Activated CD8-positive, alpha-beta memory T cell treated with anti-CD3 and anti-CD28 coated beads, Interleukin-2, amount 10 ng/mL, durations not matched to agents 7 days and 5 days (primary cell): ENCODE data around the gene CIAO2B. TPM values are rescaled to one million over a fixed set of nuclear protein-coding genes. Genes with fewer than 3 reads are reported as not detected.

ENCODE experiments used
- ATAC-seq: fragments of 150-1000 bp; cut with Tn5 transposase; one replicate; pipeline ENCODE4 v1.10.0; 2021; ENCODE audit warnings: moderate library complexity
- CTCF ChIA-PET: fragments of 350-600 bp; sonication (Branson Sonifier 250); formaldehyde crosslinking; loops from one replicate; lab custom pipeline; 2021; ENCODE audit warnings: antibody characterized with exemption; lab: Charles Lee
- DNase-seq: peaks from one replicate; pipeline ENCODE4 v3.0.0-alpha.2; 2020
- H3K27ac Mint-ChIP-seq: one replicate; pipeline ENCODE4 v1.8.0; 2021; ENCODE audit warnings: mild to moderate bottlenecking, mixed read lengths
- H3K27me3 Mint-ChIP-seq: one replicate; pipeline ENCODE4 v1.8.0; 2021; ENCODE audit warnings: mixed read lengths
- H3K36me3 Mint-ChIP-seq: one replicate; pipeline ENCODE4 v1.8.0; 2021; ENCODE audit warnings: mild to moderate bottlenecking, mixed read lengths
- H3K4me1 Mint-ChIP-seq: one replicate; pipeline ENCODE4 v1.8.0; 2021; ENCODE audit warnings: mixed read lengths
- H3K4me3 Mint-ChIP-seq: one replicate; pipeline ENCODE4 v1.8.0; 2021; ENCODE audit warnings: mild to moderate bottlenecking, moderate library complexity, mixed read lengths
- H3K9me3 Mint-ChIP-seq: one replicate; pipeline ENCODE4 v1.8.0; 2022; ENCODE audit warnings: low read depth, mixed read lengths
- total RNA-seq, 2 experiments: library from RNA; stranded (reverse); gene quantifications; one replicate each; pipeline ENCODE4 v1.2.3, GENCODE V29; 2021

The CIAO2B gene
- total RNA-seq, 2 experiments from 2014 or later: 124 to 131 TPM

GRCh38 chr16:66930189-66930588, 4.0 kb downstream of the CIAO2B start:
- Mint-ChIP-seq H3K27ac (no peak overlapping the region), H3K27me3 (peaks cover 12% of the 10 kb centered on the region), H3K4me1 (peaks cover 47% of the 10 kb centered on the region), H3K9me3 (no peaks in the 10 kb centered on the region), H3K4me3 (no peak overlapping the region), H3K36me3 (peaks cover 8% of the 10 kb centered on the region)
- no peak for DNase-seq
- CTCF ChIA-PET: interaction anchor here (1.8 kb wide), 1 partner anchor 35 kb away, joined by 8 read pairs; no protein-coding TSS in a partner anchor
- ATAC-seq: no peak

GRCh38 chr16:66928702-66929388, 5.4 kb downstream of the CIAO2B start:
- ATAC-seq: peak; percentile 50
- H3K36me3 Mint-ChIP-seq: peaks cover 8% of the 10 kb centered on the region
- H3K27me3 Mint-ChIP-seq: peaks cover 22% of the 10 kb centered on the region
- no peak overlapping the region for H3K4me3 Mint-ChIP-seq
- H3K9me3 Mint-ChIP-seq: no peaks in the 10 kb centered on the region
- H3K4me1 Mint-ChIP-seq: peaks cover 42% of the 10 kb centered on the region
- no peak overlapping the region for H3K27ac Mint-ChIP-seq
- DNase-seq: peak; percentile 71
- CTCF ChIA-PET: interaction anchor here (0.6 to 12.2 kb wide), 21 partner anchors 10 to 396 kb away, joined by 3 to 140 read pairs (median 3); partner anchors contain the start of genes CDH16, NAE1 and PDP2

- DNase-seq (no peak), ATAC-seq (no peak)
- Mint-ChIP-seq H3K27ac (peak overlapping the region; percentile 14), H3K4me1 (peaks cover 34% of the 10 kb centered on the region), H3K36me3 (peaks cover 7% of the 10 kb centered on the region), H3K9me3 (no peaks in the 10 kb centered on the region), H3K27me3 (peaks cover 29% of the 10 kb centered on the region), H3K4me3 (no peak overlapping the region)
- CTCF ChIA-PET: interaction anchor here (0.8 to 12.2 kb wide), 19 partner anchors 9 to 202 kb away, joined by 3 to 140 read pairs (median 4); partner anchors contain the start of genes CDH16, NAE1 and PDP2
Observed at GRCh38 chr16:66927918-66928649, 6.1 kb downstream of the CIAO2B start.

GRCh38 chr16:66926961-66927436, 7.2 kb downstream of the CIAO2B start:
- no peaks in the 10 kb centered on the region for H3K36me3 Mint-ChIP-seq
- peaks cover 25% of the 10 kb centered on the region for H3K4me1 Mint-ChIP-seq
- H3K27ac Mint-ChIP-seq: no peak overlapping the region
- DNase-seq (no peak), ATAC-seq (no peak)
- peaks cover 31% of the 10 kb centered on the region for H3K27me3 Mint-ChIP-seq
- H3K4me3 Mint-ChIP-seq: no peak overlapping the region
- H3K9me3 Mint-ChIP-seq: no peaks in the 10 kb centered on the region
- CTCF ChIA-PET: interaction anchor here (1.0 to 12.2 kb wide), 2 partner anchors 21 to 34 kb away, joined by 3 to 140 read pairs; no protein-coding TSS in a partner anchor

- DNase-seq (no peak), ATAC-seq (no peak)
- H3K4me3 Mint-ChIP-seq: no peak overlapping the region
- H3K27me3 Mint-ChIP-seq: peaks cover 34% of the 10 kb centered on the region
- no peaks in the 10 kb centered on the region for H3K9me3 Mint-ChIP-seq
- CTCF ChIA-PET: interaction anchor here (0.6 to 12.2 kb wide), 5 partner anchors 21 to 235 kb away, joined by 3 to 140 read pairs (median 4); no protein-coding TSS in a partner anchor
- no peak overlapping the region for H3K27ac Mint-ChIP-seq
- peaks cover 21% of the 10 kb centered on the region for H3K4me1 Mint-ChIP-seq
- no peaks in the 10 kb centered on the region for H3K36me3 Mint-ChIP-seq
Observed at GRCh38 chr16:66926171-66926947, 7.8 kb downstream of the CIAO2B start.

GRCh38 chr16:66925322-66925840, 8.8 kb downstream of the CIAO2B start, which contains the start of gene RRAD:
Gene RRAD (minus strand): TSS chr16:66925535. CDS start chr16:66925179, 356 bp downstream.
- no peak for DNase-seq
- Mint-ChIP-seq H3K9me3 (no peaks in the 10 kb centered on the region), H3K4me3 (peak within 1 kb of the TSS; percentile 60), H3K36me3 (no peaks in the 10 kb centered on the region), H3K4me1 (peaks cover 21% of the 10 kb centered on the region), H3K27me3 (peaks cover 43% of the 10 kb centered on the region), H3K27ac (no peak within 1 kb of the TSS)
- CTCF ChIA-PET: interaction anchor here (1.2 to 12.2 kb wide), 3 partner anchors 32 to 236 kb away, joined by 4 to 140 read pairs (median 4); no protein-coding TSS in a partner anchor
- ATAC-seq: no peak

- no peak overlapping the region for H3K27ac Mint-ChIP-seq
- no peaks in the 10 kb centered on the region for H3K36me3 Mint-ChIP-seq
- peak; percentile 56 for DNase-seq
- H3K9me3 Mint-ChIP-seq: no peaks in the 10 kb centered on the region
- H3K27me3 Mint-ChIP-seq: peaks cover 46% of the 10 kb centered on the region
- CTCF ChIA-PET: interaction anchor here (0.7 to 12.2 kb wide), 3 partner anchors 27 to 237 kb away, joined by 3 to 140 read pairs (median 4); no protein-coding TSS in a partner anchor
- H3K4me1 Mint-ChIP-seq: peaks cover 21% of the 10 kb centered on the region
- peak overlapping the region; percentile 60 for H3K4me3 Mint-ChIP-seq
- ATAC-seq: peak; percentile 87
Observed at GRCh38 chr16:66924527-66925321, 9.5 kb downstream of the CIAO2B start.

GRCh38 chr16:66923866-66924265, 10.3 kb downstream of the CIAO2B start:
- ATAC-seq: no peak
- no peak overlapping the region for H3K27ac Mint-ChIP-seq
- DNase-seq: no peak
- no peak overlapping the region for H3K4me3 Mint-ChIP-seq
- H3K4me1 Mint-ChIP-seq: peaks cover 21% of the 10 kb centered on the region
- no peaks in the 10 kb centered on the region for H3K36me3 Mint-ChIP-seq
- CTCF ChIA-PET: interaction anchor here (12.2 kb wide), 1 partner anchor 31 kb away, joined by 140 read pairs; no protein-coding TSS in a partner anchor
- no peaks in the 10 kb centered on the region for H3K9me3 Mint-ChIP-seq
- H3K27me3 Mint-ChIP-seq: peaks cover 46% of the 10 kb centered on the region

GRCh38 chr16:66923247-66923731, 10.9 kb downstream of the CIAO2B start:
- ATAC-seq (no peak), DNase-seq (no peak)
- Mint-ChIP-seq H3K27ac (no peak overlapping the region), H3K27me3 (peaks cover 46% of the 10 kb centered on the region), H3K9me3 (no peaks in the 10 kb centered on the region), H3K4me3 (no peak overlapping the region), H3K36me3 (no peaks in the 10 kb centered on the region), H3K4me1 (peaks cover 16% of the 10 kb centered on the region)
- CTCF ChIA-PET: interaction anchor here (12.2 kb wide), 1 partner anchor 30 kb away, joined by 140 read pairs; no protein-coding TSS in a partner anchor

- H3K27ac Mint-ChIP-seq: no peak overlapping the region
- H3K4me3 Mint-ChIP-seq: no peak overlapping the region
- ATAC-seq: no peak
- no peak for DNase-seq
- H3K27me3 Mint-ChIP-seq: peaks cover 46% of the 10 kb centered on the region
- CTCF ChIA-PET: interaction anchor here (0.7 to 12.2 kb wide), 4 partner anchors 25 to 91 kb away, joined by 3 to 140 read pairs (median 3); partner anchors contain the start of gene NAE1
- no peaks in the 10 kb centered on the region for H3K36me3 Mint-ChIP-seq
- H3K9me3 Mint-ChIP-seq: no peaks in the 10 kb centered on the region
- H3K4me1 Mint-ChIP-seq: peaks cover 10% of the 10 kb centered on the region
Observed at GRCh38 chr16:66921729-66922450, 12.3 kb downstream of the CIAO2B start.
